HG02840 (cell line): ENCODE measurements around the gene TUNAR.

Experiments
- ATAC-seq: cut with Tn5 transposase; IDR thresholded peaks from one replicate; pipeline ENCODE4 v1.9.1; 2021; ENCODE audit warnings: mild to moderate bottlenecking, moderate library complexity, moderate number of reproducible peaks; ENCODE audit not compliant: unreplicated experiment, low FRiP score

Gene TUNAR

DNA sequence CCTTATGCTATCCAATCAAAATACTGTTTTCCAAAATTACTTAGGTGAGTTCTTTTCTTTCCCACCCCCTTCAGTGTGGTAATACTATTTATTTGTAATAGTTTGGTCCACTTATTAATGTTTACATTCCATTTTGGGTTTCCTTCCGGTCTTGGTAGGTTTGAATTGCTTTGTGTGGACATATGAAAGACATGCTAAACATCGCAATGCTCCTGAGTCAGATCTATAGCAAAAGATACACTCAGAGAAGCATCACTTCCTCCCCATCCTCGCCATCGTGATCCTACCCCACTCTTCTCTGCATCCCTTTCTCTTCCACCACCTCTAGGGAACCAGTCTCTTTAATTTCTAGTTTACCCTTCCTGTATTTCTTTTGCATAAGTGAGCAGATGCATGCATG lies 30.0 kb downstream of the TUNAR start:
- no peak for ATAC-seq

DNA sequence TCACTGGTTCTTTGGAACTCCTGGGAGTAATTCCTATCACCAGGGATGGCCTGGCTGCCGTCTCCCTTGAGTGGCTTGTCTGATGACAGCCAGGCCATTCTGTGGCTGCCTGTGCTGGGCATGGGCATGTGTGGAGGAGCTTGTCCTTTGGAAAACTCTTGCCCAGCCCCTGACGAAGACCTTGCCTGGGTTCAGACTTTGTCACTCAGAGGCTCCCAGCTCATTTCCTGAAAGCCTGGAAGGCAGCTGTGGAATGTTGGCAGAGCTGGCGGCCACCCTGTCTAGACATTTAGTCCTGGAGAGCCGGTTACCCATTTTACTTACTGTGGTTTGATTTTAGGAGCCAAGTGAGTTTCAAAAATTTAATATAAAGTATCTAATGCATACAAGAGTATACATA lies 34.0 kb downstream of the TUNAR start:
- no peak for ATAC-seq

DNA sequence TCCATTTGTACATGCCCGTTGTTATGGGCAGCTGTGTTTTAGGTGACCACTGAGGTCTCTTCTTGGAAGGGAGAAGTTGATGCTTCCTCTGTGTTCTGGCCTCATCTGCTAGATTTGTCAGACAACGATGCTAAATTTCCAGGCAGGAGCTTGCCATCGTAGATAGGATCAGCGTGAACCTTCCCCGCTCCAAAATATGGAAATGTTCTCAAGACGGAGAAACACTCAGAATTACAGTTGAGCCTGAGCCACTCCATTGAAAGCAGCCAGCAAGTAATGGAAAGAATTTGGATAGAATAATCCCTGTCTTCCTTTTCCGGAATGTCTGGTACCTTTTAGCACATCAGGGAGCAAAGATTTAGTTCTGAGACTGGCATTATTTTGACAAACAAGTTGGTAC lies 34.8 kb downstream of the TUNAR start:
- no peak for ATAC-seq

DNA sequence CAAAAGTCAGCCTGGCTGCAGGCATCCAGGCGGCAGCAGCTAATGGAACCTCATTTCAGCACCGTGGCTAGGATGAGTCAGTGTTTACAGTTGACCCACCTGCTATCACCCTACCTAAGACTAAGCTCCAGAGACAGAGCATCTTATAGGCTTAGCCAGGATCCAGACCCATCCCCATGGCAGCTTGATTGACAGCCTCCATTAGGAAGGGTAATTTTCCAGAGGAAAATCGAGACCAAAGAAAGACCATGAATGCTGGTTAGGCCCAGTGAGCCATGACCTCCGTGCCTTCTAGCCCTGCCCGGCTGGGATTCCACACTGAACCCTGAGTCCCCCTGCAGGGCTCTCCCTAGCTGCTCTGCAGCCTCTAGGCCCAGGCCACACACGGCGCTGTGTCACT lies 38.7 kb downstream of the TUNAR start:
- no peak for ATAC-seq

DNA sequence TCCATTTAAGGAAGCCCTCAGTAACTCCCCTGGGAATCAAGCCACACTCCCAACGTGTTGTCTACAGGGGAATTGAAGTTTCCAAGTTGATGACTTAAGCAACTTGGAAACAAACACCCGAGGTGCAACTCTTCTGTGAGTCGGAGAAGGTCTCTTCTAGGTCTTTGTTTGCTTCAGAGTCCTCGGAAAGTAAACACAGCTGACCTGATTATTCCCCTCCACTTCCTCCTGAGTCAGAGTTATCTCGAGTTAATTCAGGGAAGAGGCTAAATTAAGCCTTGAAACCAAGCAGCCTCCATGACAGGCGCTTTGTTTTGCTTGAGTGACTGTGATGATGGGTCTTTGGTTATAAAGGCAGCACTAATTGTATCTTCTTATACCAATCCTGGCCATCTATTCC lies 41.8 kb downstream of the TUNAR start:
- ATAC-seq: no peak

DNA sequence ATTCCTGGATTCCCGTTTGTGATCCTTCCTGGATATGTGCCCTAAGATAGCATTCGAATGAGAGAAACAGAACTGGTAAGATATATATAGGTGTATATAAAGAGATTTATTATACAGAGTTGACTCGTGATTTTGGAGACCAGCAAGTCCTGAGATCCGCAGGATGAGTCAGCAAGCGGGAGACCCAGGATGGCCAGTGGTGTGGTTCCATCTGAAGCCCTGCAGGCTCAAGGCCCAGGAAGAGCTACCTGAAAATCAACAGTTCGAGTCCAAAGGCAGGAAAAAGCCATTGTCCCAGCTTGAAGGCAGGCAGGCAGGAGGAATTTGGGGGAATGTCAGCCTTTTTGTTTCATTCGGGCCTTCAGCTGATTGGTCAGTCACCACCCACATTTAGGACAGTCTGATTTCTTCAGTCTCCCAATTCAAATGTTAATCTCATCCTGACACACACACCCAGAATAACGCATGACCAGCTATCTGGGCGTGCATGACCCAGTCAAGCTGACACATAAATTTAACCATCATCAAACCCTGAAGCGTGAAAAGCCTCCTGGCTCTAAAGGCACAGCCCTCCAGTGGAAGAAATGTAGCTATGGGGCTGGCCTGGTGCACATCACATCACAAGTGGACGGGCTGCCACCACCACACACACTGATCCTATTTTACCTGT lies 44.3 kb downstream of the TUNAR start:
- ATAC-seq: no peak

DNA sequence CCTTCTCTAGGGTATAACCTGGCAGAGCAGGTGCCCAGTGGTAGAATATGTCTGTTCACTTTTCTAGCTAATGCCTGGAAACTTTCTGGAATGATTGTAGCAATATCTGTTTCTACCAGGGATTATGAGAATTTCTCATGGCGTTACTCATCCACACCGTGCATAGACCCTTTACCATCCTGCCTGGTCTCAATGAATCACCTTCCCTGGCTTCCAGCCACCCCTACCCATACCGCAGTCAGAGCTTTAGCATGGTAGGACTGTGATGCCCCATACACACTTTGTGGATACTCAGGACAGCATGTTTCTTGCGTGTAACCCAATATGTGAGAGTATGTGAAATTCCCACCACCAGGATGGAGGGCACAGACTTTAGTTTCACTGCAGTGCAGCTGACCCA lies 45.4 kb downstream of the TUNAR start:
- no peak for ATAC-seq

DNA sequence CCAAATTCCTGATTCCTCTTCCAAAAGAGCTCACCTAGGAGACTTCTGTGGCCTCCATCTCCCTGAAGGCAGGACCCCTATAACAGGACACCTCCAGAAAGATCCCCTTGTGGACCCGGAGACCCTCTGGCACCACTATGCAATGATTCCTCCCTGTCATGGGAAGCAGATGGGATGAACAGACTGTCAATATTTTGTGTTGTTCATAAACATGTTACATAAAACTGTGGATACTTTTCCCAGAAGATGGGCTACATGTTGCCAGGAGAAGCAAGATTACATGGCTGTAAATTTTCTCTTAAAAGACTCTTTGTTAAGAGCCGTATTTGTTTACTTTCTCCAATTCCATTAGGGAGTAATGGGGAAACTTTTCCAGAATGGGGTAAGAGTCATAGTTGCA lies 52.1 kb downstream of the TUNAR start:
- ATAC-seq: no peak

DNA sequence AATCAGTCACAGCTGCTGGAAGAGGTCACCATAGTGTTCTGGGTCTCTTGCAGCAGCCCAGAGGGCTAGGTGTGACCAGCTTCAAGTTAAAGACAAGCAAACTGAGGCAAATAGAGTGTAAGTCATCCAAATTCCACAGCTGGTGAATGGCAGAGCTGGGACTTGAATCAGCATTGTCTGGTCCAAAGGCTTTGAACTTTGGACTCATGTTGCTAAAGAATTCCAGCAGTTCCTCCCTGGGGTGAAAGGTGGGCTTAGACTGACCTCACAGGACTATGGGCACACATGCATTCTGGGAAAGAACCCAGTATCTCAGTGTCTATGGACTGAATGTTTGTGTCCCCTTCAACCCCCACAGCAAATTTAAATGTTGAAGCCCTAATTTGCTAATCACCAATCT lies 54.8 kb downstream of the TUNAR start:
- ATAC-seq: no peak

DNA sequence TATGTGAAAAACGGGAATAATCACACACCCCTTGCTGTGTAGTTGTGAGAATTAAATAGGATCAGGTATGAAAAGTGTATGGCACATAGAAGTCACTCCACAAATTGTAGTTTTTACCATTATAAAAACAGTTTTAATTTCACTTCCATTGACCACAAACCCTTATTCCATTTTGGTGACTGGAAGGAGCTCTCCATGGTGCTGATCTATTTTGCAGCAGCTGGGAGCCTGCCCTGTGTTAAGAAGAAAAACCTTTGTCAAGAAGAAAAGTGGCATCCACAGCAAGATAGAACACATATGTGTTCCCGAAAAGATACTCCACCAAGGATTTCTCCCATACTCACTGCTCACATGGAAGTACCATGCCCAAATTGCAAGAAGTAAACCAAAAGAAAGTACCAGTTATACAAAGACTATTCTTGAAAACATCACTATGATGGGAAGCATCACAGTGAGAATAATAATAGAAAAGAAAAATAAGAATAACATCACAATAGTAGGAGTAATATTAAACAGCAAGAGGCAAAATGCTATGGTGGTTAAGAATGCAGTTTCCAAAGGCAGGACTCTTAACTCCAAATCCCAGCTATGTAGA lies 58.7 kb downstream of the TUNAR start:
- no peak for ATAC-seq

DNA sequence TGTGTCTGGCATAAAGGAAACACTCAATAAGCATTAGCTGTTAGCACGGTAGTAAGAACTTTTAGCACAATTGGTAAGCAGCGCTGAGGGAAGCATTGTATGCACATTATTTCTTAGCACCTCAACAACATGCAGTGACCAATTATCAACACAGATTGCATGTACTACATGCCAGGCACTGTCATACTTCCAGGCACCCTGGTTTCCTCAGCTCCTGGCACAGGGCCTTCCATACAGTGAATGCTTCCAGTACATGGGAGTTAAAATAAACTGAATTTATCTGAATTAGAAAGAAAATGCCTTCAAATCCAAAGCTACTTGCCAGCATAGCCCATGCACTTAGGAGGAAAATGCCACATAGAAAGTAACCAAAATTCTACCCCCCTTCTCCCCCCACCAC lies 59.4 kb downstream of the TUNAR start:
- ATAC-seq: no peak

DNA sequence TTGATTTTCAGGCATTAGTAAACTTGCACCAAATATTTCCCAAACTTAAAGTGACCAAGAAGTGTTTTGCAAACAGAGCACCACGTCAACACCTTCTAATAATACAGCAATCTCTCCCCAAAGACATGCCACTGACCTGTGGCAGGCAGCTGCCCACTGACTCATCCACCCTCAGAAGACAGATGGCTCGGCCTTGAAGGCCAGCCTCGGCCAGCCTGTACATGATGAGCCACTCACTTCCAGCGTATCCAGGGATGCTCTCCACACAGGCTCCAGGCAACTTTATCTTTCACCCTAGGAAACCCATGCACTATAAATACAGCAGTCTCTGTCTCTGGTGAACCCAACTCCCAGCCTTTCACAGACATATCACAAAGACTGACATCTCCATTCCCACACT lies 62.7 kb downstream of the TUNAR start:
- no peak for ATAC-seq

DNA sequence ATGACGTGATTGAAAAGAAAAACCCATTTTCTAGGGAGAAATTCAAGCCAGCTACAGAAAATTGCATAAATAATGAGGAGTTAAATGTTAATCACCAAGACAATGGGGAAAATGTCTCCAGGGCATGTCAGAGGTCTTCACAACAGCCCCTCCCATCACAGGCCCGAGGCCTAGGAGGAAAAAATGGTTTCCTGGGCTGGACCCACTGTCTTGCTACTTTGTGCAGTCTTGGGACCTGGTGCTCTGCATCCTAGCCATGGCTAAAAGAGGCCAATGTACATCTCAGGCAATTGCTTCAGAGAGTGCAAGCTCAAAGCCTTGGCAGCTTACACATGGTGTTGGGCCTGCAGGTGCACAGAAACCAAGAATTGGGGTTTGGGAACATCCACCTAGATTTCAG lies 65.3 kb downstream of the TUNAR start:
- ATAC-seq: no peak

DNA sequence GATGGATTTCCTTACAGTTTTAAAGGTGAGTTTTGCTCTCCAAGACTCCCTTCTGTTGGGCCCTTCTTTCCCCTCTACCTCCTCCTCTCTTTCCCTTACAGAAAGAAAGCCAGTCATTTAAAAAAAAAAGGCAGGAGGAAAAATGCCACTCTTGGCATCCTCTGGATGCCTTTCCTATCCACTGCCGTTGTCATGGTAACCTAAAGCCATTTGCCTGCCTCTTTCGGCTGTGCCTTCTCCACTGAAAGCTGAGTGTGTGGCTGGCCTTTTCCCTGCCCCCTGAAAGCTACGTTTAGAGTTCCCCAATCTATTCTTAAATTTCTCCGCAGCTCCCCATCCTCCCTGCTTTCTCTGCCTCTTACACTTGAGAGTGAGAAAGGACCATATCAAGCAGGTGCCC lies 67.1 kb downstream of the TUNAR start:
- no peak for ATAC-seq

DNA sequence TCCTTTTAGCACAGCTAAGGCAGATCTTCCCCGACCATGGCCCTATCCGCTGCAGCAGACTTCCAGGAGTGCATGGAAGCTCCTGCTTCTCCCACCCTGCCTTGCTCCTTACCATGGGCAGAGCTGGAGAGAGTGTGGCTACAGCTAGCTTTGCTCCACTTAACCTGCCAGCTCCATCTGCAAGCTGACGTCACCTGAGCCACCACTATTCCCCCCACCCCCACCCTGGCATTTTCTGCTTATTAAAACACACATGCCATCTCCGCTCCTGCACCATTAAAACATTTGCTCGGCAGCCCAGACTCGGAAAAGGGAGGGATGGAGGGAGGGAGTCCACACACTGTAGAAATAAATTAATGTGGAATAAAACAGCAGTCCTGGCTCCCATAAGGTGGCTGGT lies 67.8 kb downstream of the TUNAR start:
- ATAC-seq: no peak

DNA sequence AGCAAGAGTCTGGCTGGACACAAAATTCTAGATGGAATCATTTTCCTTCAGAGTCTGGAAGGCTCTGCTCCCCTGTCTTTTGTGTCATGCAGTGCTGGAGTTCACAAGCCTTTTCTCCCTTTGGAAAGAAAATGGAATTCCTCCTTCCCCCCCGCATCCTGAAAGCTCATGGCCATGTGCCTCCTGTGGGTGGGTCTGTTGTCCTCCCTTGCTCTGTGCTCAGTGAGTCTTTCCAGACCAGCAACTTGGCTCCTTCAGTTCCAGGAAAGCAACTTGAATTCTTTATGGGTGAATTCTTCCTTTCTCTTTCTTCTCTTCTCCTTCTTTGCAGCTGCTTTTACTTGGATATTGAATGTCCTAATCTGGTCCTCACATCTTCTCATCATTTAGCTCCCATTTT lies 70.2 kb downstream of the TUNAR start:
- no peak for ATAC-seq

DNA sequence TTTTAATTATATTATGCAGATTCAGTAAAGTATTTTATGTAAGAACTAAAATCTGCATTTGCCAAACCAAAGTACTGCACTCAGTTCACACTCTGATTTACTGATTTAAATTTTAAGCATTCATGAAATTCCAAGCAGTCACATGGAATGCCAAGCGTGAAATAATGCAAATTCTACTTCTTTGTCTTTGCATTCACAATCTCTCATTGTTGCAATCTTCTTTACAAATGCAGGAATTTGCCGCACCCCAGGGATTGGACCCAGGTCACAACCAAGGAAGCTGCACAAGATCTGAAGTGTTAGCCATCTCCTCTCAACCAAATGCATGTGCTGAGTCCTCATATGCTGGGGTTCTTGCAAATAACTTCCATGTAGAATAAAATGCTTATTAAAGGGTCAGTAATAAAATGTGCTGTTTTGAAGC lies 71.9 kb downstream of the TUNAR start:
- no peak for ATAC-seq

DNA sequence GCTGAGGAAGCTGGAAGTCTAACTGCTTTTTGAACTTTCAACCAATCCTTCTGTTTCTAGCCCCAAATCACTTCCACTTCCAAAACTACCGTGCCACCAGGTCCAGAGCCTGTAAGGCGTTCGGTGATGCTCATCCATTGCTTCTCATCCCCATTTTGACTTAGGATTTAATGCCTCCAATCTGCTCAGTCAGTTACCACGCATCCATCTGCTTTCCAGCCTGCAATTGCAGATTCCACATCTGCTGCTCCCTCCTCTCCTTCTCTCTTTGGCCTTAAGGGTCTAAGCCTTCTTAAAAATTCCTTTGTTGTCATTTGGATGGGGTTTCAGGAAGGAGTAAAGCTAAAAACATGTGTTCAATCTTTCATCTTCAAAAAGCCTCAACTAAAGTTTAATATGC lies 74.7 kb downstream of the TUNAR start:
- ATAC-seq: no peak

DNA sequence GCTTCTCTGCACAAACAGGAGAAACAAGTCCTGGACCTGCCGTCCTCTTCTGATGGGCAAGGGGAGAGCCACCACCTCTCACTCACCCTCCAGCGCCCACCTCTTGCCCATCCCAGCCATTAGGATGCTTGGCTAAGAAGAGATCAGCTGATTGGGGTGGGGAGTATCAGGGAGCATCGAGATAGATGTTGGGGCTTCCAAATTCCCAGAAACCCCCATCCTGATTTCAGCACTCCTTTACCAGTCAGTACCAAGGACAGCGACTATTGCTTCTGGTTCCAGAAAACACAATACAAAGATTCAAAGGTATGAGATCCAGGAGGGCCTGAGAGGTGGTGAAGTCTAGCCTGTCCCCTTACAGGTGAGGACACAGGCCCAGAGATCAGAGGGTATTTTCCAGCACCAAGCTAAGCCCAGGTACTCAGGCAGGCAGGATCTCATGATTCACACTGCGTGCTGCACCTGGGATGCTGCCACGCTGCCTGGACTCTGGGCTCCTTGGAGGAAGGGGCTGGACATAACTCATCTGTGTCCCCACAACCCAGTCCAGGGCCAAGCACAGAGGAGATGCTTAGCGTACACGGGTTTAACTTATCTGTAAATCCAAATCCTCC lies 76.6 kb downstream of the TUNAR start:
- no peak for ATAC-seq

DNA sequence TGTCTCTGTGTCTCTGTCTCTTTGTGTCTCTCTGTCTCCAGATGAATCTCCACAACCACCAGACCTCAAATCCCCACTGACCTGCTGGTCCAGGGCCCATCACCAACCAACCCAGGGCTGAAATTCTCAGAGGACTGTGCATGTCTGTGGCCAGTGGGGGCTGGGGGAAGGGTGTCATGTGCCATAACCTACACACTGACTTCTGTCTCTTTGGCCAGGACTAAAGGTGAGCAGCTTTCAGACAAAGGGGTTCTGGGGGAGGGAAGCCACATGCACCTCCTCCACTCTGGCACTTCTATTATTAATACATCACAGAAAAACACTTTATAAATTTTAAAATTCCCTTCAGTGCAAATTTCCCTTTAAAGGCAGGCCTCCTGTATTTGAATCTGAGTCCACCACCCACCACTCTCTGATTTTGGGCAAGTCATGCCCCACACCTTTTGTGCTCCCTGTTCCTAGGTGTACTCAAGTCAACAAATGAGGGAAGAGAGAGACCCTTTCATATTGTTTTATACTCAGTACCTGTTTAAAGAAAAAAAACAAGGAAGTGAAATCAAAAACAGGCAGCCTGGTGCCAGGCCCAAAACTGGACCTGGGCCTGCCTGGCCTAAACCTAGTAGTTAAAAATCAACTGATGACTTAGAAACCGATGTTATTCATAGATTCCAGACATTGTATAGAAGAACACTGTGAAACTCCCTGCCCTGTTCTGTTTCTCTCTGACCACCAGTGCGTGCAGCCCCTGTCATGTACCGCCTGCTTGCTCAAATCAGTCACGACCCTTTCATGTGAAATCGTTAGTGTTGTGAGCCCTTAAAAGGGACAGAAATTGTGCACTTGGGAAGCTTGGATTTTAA lies 80.2 kb downstream of the TUNAR start:
- no peak for ATAC-seq

DNA sequence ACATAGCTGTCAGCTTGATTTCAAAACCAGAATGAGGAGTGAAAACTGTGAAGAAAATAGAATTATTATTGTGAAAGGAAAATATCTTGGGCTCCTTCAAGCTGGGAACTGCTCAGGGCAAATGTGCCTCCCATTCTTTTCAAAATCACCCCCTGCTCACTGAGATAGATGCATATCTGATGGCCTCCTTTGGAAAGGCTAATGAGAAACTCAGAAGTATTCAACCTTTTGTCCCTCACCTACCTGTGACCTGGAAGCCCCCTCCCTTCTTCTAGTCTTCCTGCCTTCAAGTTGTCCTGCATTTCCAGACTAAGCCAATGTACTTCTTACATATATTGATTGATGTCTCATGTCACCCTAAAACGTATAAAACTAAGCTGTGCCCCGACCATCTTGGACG lies 81.5 kb downstream of the TUNAR start:
- no peak for ATAC-seq
